ENCODE data around the gene GADD45G. TPM values are rescaled to one million over a fixed set of nuclear protein-coding genes. Genes with fewer than 3 reads are reported as not detected.

Gene GADD45G
- total and polyA plus RNA-seq, 2 of the 8 experiments (the other 6 are each of a cell fraction or from before 2014, with no cell fraction given) = 7.0 to 11.4 TPM

DNA sequence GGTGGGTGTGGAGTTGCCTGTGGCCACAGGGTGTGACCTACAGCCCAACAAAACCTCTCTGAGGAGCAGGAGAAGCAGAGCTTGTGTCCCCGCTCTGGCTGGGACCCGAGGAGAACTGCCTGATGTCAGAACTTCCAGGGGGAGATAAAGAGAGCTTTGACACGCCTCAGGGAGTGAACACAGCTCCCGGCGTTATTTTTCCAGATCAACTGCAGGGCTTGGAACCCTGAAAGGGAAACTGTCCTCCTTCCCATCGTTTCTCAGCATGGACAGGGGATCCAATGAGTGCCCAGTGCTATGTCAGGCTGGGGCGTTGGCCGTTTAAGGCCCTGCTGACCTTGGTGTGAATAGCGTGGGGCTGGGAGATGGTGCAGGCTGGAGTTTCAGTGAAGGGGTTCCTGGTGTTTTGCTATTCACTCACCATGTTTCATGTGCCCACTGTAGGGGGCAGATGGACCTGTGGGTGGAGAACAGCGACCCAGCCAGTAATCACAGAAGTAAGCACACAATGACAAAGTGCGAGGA lies 22.0 kb downstream of the GADD45G start (continued):
- TF ChIP-seq, protein P1, sequence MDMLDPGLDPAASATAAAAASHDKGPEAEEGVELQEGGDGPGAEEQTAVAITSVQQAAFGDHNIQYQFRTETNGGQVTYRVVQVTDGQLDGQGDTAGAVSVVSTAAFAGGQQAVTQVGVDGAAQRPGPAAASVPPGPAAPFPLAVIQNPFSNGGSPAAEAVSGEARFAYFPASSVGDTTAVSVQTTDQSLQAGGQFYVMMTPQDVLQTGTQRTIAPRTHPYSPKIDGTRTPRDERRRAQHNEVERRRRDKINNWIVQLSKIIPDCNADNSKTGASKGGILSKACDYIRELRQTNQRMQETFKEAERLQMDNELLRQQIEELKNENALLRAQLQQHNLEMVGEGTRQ (IDR thresholded peaks at IDR 0.05; ENCODE audit: low read length) = no peak
- TF ChIP-seq, protein P2, sequence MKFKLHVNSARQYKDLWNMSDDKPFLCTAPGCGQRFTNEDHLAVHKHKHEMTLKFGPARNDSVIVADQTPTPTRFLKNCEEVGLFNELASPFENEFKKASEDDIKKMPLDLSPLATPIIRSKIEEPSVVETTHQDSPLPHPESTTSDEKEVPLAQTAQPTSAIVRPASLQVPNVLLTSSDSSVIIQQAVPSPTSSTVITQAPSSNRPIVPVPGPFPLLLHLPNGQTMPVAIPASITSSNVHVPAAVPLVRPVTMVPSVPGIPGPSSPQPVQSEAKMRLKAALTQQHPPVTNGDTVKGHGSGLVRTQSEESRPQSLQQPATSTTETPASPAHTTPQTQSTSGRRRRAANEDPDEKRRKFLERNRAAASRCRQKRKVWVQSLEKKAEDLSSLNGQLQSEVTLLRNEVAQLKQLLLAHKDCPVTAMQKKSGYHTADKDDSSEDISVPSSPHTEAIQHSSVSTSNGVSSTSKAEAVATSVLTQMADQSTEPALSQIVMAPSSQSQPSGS (IDR thresholded peaks at IDR 0.05; ENCODE audit: low read length) = no peak
- no peak for TF ChIP-seq CTBP2 (IDR thresholded peaks at IDR 0.05; ENCODE audit: borderline replicate concordance, insufficient read depth, insufficient read length, low read length)
- no peak for TF ChIP-seq CHD1 (IDR thresholded peaks at IDR 0.05; ENCODE audit: low read depth, low read length)
- TF ChIP-seq RFX5 (IDR thresholded peaks at IDR 0.05; ENCODE audit: borderline replicate concordance, low read depth, low read length) = no peak
